HG02885 (cell line): ENCODE data around the gene EIPR1.

Source experiments
- ATAC-seq: cut with Tn5 transposase; IDR thresholded peaks from one replicate; pipeline ENCODE4 v1.9.1; 2021; ENCODE audit warnings: mild to moderate bottlenecking; ENCODE audit not compliant: unreplicated experiment, poor library complexity

The EIPR1 gene

DNA sequence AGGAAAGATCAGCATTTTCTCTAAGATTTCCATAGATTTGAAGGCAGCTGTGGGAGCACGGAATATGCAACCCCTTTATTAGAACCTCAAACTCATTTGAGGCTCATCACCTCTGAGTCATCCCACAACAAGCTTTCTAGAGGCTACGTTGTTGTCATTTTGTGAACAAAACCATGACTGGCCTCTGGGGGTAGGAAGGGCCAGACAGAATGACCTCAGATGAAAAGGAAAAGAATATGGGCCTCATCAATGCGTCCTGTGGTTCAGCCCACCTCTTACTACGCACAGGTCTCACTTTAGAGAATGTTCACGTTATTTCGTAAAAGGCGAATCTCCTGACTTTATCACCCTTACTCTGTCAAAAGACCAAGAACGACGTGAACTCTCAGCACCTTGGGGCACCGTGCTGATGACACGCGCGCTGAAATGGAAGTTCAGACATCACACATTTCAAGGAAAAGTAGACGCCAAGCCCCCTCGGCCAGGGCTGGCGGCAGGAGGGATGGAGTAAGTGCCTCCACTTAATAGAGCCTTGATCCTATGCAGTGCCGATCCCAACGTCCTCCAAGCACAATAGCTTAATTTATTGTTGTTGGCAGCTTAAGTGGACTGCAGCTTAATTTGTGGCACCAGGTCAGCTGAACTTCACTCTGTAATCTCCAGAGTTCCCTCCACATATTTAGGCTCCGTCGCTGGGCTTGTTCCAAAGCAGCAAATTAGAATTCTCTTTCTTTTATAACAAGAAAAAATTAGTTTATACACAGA lies 208.3 kb downstream of the EIPR1 start:
- ATAC-seq, result no peak

DNA sequence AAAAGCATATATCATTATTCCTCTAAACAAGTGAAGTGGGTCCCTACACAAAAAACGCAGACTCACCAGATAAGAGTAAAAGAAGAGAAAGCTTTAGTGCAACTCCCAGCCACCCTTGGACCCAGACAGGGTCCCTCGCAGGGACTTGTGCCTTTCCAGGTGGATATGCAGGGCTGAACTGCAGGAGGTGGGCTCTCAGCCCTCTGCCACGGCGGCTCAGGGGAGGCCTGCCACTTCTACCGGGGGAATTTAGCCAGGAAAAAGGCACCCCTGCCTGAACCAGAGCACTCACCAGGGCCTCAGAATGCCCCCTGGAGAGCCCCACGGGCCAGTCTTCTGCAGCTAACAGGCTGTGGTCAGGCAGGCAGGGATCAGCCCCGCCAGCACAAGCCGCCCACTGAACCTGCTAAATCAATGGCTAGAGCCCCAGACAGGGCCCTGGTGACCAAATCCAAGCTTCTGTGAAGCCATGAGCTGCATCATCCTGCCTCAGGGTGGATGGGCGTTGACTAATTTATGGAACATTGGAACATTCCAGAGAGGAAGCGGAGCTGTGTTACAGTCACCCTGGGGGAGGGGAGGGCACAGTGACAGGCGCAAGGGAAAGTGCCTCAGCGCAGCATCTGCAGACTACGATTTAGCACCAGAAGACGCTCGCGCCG lies 209.3 kb downstream of the EIPR1 start:
- ATAC-seq, result no peak

DNA sequence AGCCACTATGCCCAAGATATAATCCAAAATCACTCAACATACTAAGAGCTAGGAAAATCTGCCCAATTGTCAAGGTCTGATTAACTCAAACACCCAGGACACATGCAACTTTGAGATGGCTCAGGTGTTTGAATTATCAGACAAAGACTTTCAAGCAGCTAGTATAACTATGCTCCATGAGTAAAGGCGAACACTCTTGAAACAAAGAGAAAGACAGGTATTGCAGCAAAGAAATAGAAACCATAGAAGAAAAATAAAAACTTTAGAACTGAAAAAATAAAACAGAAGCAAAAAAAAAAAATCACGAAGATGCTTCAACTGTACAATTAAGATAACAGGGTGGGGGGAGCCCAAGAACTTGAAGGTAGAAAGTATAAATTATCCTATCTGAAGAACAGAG lies 214.2 kb downstream of the EIPR1 start:
- no peak for ATAC-seq

DNA sequence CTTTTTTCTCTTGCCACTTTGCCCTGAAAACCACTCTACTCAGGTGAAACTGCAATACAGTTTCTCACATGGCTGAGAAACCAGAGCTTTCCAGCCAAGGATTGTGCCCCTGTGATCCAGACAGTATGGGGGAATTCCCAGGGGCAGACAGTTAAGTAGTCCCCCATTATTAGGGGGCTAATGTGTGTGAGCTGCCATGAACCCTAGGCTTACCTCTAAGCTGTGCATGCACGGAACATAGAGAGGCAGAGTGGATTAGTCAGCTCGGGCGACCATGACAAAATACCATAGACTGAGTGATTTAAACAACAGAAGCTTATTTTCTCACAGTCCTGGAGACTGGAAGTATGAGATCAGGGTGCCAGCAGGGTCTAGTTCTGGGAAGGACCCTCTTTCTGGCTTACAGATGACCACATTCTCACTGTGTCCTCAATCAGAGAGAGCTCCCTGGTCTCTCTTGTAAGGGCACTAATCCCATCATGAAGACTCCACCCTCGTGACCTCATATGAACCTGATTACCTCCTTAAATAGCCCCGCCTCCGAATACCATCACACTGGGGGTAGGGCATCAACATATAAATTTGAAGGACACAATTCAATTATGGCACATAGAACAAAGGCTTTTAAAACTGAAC lies 215.1 kb downstream of the EIPR1 start:
- no peak for ATAC-seq

DNA sequence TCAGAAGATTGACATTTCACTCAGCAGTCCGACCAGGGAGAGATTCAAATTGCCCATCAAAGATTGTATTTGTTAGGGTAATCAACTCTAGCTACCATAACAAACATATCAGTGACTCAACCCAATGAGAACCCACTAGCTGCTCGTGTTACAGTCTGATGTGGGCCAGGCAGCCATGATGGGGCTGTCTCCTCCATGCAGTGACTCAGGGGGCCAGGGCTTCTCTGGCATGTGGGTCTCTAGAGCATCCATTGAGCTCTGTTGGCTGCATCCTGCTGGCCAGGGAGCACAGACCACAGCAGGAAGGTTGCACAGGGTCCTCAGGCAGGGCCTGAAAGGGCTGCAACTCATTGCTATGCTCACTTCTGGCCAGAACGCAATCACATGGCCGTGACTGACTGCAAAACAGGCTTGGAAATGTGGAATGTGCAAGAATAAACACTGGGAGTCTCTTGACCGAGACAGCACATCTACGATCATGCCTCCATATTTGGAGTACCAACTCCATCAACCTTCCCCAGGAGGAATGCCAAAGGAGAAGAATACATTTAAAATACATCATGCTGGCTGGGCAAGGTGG lies 216.8 kb downstream of the EIPR1 start:
- no peak for ATAC-seq

DNA sequence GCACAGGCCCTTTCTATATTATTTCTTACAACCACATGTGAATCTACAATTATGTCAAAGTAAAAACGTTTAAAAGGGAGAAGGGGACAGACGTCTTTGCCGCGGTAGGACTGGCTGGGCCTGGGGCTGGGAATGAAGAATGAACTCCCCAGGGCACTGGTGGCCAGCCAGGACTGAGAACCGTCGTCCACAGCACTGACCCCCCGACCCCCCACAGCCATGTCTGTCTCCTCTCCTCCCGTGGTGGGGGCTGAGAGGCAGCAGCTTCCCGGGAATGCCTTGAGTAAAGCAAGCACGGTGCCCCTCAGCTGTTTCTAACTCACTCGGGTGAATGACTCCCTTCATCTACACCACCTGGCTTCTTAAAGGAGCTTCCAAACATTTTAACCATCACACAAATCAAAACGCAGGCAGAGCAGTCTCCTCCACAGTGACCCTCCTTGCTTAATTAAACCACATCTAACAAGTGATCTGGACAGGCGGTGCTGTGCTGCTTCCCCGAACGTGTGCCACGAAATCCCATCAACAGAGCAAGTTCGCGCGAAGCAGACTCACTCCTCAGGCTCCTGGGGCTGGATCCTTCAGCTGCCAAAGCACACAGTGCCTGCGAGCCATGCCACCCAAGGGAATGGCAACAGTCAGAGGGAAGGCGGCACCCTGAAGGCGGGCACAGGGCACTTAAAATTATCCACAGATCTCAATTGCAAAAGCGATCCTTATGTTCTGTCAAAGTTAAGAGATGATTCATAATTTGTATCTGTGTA lies 217.7 kb downstream of the EIPR1 start:
- no peak for ATAC-seq

DNA sequence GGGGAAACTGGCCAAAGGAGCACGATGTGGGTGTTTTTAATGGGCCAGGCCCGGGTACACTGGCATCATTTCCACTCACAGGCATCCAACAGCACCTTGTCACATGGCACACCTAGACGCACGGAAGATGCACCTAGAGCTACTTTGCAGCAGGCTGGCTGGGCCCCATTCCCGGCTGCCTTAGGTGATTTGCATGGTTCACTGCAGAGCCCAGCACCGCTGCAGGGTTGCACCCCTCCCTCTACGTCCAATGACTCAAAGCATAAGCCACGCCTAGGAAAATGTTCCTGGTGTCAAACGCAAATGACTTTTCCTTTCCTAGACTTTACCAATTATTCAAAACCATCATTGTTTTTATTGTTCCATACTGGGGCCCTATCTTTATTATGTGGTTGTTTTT lies 222.9 kb downstream of the EIPR1 start:
- peak; percentile 61 for ATAC-seq

DNA sequence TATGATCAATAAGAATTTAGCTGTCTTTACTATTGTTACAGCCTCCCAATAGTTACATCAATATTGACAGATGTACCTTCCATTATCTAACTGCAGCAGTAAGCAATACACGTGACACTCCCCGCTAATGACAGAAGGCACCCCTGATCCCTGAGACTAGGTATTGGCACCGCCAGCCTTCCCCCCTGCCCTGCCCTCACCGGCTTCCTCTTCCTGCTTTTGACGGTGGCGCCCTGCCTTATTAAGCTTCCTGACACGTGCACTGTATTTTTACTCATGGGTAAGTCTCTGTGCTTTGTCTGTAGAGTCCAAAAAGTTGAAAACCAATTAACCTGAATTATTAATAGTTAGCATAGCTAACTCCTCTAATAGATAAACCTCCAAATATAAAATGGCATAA lies 223.5 kb downstream of the EIPR1 start:
- ATAC-seq, result no peak

DNA sequence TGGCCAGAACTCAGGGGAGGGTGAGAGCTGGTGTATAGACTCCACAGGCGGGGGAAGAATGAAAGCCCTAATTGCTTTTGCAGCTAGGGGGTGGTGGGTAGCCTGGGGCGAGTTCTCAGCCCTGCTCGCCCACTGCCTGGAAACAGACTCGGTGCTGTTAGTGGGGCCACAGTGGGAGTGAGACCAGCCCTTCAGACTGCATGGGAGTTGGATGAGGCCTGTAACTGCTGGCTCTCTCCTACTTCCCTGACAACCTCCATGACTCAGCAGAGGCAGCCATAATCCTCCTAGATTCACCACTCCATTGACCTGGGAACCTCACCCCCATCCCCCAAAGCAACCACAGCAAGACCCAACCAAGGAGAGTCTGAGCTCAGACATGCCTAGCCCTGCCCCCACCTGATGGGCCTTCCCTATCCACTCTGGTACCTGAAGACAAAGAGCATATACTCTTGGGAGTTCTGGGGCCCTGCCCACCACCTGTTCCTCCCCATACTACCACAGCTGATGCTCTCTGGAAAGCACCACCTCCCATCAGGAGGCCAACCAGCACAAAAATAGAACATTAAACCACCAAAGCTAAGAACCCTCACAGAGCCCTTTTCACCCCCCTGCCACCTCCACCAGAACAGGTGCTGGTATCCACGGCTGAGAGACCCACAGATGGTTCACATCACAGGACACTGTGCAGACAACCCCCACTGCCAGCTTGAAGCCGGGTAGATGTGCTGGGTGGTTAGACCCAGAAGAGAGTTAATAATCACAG lies 226.3 kb downstream of the EIPR1 start:
- no peak for ATAC-seq

DNA sequence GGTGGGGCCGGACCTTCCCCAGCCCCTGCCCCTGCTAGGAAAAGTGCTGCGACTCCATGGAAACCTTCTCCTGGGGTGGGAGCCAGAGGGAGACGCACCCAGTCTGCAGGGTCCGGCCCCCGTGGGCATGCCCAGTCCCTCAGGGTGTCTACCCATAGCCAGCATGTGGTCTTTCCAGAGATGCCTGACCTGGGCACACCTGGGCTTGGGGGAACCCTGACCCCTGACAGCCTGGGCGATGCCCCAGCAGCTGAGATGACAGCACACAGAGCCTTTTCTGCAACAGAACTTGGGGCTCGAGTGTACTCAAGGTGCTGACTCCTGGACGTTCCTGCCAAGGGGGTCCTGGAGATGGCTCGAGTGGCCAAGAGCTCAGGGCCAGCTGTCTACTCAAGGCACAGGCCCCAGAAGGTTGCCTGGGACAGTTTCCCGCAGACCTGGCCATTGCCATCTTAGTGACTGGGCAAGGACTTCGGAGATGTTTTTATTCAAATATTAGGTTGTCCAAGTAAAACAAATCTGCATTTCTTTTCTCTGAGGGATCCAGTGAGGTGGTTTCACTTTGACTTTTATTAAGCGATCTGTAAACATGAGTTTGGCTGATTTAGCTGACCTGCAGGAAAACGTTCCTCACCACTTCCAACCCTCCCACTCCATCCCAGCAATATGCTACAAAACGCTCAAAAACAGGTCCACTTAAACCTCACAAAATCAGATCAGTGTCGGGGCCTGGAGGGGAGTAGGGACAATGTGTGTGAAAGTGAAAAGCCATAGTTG lies 228.0 kb downstream of the EIPR1 start:
- no peak for ATAC-seq

DNA sequence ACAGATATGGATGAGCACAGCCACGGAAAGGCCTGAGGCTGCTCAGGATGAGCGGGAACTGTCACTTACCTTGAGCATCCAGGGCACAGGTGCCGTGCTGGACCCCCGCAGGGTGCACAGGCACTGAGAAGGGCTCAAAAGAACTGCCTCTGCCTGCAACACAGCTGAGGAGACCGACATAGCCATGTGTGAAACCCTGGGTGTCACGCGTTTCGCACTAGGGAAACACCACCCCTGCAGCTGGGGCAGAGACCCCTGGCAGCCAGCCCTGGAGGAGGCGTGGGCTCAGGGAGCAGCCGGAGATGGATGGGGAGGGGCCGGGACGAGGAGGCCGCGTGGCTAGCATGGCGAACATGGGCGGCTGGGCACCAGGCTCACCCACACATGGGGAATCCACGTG lies 228.9 kb downstream of the EIPR1 start:
- ATAC-seq, result no peak

DNA sequence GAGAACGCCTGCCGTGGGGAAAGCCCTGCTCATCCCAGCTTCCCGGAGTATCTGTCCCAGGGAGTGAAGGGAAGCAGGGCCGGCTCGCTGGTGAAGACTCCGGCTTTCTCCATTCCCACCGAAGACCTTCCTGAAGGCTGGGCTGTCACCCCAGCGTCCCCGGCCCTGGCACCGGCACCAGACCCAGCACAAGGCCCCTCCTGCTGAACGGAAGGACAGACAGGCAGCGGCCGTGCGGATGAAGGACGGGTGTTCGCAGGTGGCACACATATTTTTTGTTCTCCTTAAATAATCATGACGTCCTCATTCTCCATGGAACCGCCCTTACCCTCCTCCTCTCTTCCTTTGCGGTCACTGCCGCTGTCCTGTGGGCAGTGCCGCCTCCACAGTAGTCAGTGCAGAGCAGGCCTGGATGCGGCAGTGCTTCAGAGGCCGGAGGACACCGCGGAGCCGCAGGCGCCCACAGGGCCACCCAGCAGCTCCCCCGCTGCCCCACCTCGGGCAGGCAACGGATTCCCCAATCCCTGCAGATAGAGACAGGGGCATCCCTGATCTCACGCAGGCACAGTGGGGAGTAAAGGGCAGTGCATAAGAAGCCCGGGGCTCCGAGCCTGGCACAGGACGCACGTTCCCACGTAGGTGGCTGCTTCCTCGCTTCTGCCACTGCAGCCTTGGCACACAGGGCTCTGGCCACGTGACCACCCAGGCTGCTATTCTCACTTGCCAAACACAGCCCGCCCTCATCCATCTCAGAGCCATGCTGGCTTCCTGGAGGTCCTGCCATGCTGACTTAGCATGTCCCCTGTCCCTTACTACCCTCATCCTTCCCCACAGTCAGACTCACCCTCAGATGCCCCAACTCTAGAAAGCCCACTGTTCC lies 229.7 kb downstream of the EIPR1 start:
- ATAC-seq, result no peak

DNA sequence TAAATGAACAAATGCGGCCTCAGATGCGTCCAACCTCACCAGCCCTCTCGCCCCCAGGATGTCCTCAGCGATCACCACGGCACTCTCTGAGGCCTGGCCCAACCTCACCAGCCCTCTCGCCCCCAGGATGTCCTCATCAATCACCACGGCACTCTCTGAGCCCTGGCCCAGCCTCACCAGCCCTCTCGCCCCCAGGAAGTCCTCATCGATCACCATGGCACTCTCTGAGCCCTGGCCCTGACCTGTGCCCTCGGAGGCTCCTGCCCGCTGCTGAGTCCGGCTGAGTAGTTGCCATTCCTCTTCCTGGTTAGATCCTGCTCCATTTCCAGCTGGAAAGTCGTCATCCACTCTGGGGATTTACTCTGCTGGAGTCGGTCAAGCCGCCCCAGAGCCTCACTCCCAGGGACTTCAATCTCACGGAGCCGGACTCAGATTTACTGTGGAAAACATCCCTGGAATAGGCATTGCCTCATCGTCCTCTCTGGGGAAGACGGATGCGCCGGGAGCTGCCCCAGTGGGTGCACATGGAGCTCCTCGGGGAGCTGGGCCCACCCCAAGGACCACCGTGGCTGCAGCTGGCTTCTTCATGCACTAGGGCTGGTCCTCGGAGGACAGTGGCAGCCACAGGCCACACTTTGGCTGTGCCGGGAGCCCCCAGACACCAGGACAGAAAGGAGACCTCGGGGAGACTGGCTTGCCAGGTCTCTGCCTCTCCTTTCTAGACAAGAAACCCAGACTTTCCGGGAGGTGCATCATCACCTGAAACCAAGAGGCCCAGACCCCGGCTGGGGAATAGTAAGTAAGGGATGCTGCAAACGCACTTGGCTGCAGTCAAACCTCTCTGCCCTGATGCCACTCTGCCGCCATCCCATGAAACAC lies 230.6 kb downstream of the EIPR1 start:
- ATAC-seq, result no peak

DNA sequence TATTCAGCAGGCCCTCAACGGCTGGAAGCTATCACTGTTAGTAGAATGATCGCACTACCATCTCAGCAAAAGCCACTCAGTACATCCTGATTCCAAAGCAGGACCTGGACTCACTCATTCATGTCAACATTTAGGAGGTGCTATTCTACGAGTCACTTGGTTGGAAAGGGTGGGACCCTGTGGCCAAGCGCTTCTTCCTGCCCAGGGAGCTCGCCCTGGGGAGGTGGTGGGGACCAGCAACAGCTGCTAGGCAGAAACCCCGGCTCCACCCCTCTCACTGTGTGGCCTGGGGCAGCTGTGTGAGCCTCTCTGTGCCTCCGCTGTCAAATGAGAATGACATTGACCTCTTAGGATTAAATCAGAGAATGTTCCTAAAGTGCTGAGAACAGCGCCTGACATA lies 231.4 kb downstream of the EIPR1 start:
- no peak for ATAC-seq

DNA sequence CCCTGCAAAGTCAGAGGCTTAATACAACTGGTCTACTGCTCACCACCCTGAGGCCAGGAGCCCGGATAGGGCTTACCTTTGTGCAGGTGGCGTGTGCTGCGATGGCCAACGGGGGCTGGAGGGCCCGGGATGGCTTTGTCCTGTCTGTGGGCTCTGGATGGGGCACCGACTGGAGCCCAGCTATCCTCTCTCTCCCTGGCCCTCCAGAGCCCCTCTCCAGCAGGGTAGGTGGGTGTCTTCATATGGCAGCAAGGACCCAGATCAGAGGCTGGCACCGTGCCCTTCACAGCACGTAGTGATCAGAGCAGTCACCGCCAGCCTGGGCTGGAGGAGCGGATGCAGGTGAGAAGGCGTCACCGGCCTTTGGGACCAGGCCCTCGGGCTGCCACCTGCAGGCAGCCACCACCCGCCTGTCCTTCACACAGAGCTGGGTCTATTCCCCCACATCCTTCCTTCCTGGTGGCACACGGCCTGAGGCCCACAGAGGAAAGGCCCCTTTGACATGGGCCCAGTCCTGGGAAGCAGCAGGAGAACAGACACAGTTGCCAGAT lies 232.1 kb downstream of the EIPR1 start:
- no peak for ATAC-seq

DNA sequence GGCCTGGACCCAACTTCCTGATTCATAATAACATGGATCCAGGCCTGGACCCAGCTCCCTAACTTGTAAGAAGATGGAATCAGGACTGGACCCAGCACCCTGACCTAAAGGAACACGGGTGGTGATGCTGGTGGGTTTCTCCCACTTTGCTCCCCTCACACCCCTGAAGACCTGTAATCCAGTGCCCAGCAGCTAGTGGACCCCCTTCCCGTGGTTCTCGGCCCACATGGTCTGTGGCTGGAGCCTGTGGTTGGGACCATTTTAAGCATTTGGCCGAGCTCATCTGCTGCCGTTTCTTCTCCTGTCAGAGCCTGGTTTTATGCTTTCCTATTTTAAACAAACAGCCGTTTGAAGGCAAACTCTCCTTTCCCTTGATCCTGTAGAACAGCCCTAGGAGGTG lies 232.8 kb downstream of the EIPR1 start:
- no peak for ATAC-seq

DNA sequence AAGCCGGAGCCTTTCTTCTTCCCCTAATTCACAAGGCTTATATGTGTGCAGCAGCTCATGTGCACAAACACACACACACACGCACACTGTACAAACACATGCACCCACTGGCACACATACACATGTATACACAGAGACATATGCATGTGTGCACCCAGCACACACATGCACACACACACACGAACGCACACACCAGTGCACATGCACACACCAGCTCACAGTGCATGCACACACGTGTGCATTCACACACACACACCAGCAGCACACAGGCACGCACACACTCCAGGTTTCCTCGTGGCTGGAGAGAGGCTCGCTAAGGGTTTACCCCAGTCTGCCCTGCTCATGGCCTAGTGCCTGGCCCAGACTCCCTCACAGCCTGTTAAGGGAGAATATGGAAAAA lies 234.0 kb downstream of the EIPR1 start:
- no peak for ATAC-seq
